Mammary epithelial cell (primary cell): ENCODE measurements around the gene TIMM13.

Source experiments
- EZH2 ChIP-seq: IDR thresholded peaks from 2 replicates; pipeline ENCODE4 v1.6.1; 2012; ENCODE audit warnings: low read length, inconsistent platforms, borderline replicate concordance
- TF ChIP-seq, protein P1 (sequence below), 2 donors: IDR thresholded peaks in 1 of 2; conservative IDR thresholded peaks in 1 of 2; 2 replicates each; pipeline ENCODE4 v1.5.1; 2011 to 2012; ENCODE audit warnings: inconsistent platforms in 2 of 2, low read length in 2 of 2, mild to moderate bottlenecking in 2 of 2, control low read depth in 1 of 2, low read depth in 1 of 2; ENCODE audit not compliant: insufficient read depth in 1 of 2; ENCODE audit errors: extremely low read depth in 1 of 2

DNA sequence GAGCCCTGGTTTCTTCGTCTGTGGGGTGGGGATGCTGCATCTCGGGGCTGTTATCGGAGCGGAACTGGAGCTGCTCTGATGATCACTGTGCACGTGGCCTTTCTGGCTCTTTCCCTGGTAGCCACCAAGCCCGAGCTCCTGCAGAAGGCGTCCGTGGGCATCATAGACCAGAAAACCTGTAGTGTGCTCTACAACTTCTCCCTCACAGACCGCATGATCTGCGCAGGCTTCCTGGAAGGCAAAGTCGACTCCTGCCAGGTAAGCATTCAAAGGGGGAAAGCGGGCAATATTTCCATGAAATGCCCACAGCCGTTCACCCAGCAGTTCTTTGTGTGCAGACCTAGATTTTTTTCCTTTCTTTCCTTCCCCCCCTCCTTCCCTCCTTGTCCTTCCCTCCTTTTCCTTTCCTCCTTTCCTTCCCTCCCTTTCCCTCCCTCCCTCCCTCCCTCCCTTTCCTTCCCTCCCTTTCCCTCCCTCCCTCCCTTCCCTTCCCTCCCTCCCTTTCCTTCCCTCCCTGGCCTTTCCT is 9.4 kb downstream of the TIMM13 start:
- TF ChIP-seq, protein P1, sequence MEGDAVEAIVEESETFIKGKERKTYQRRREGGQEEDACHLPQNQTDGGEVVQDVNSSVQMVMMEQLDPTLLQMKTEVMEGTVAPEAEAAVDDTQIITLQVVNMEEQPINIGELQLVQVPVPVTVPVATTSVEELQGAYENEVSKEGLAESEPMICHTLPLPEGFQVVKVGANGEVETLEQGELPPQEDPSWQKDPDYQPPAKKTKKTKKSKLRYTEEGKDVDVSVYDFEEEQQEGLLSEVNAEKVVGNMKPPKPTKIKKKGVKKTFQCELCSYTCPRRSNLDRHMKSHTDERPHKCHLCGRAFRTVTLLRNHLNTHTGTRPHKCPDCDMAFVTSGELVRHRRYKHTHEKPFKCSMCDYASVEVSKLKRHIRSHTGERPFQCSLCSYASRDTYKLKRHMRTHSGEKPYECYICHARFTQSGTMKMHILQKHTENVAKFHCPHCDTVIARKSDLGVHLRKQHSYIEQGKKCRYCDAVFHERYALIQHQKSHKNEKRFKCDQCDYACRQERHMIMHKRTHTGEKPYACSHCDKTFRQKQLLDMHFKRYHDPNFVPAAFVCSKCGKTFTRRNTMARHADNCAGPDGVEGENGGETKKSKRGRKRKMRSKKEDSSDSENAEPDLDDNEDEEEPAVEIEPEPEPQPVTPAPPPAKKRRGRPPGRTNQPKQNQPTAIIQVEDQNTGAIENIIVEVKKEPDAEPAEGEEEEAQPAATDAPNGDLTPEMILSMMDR (conservative IDR thresholded peaks at IDR 0.05 in 1 of 2, IDR thresholded peaks at IDR 0.05 in 1 of 2; ENCODE audit: extremely low read depth in 1 of 2, insufficient read depth in 1 of 2, low read depth in 1 of 2, low read length in 2 of 2): no peak
- no peak for TF ChIP-seq EZH2
